GM23338 (cell line): ENCODE data around the gene AIP.

Experiments used
- CREB1 ChIP-seq: fragments of 250-450 bp; sonication (Bioruptor Pico); IDR thresholded peaks from 2 replicates; pipeline ENCODE4 v1.5.0; 2020; ENCODE audit warnings: low read depth, mild to moderate bottlenecking, moderate library complexity
- CTCF ChIP-seq, 2 experiments: fragments of 200-600 bp in 1 of 2; sonication (generic) in 1 of 2; conservative IDR thresholded peaks; 2 replicates each; pipeline versions ENCODE4 v1.5.1 to v1.6.1; 2016 to 2017; ENCODE audit warnings: antibody characterized with exemption in 2 of 2, low read depth in 2 of 2, mild to moderate bottlenecking in 2 of 2, moderate library complexity in 1 of 2
- EZH2 ChIP-seq: fragments of 200-600 bp; sonication (generic); IDR thresholded peaks from one replicate; pipeline ENCODE4 v1.8.0; 2017; ENCODE audit warnings: antibody characterized with exemption, mild to moderate bottlenecking, low read depth; ENCODE audit not compliant: unreplicated experiment
- EZH2phosphoT487 ChIP-seq: fragments of 200-600 bp; sonication (generic); IDR thresholded peaks from one replicate; pipeline ENCODE4 v1.8.1; 2018; ENCODE audit warnings: antibody characterized with exemption; ENCODE audit not compliant: unreplicated experiment
- JUNB ChIP-seq: IDR thresholded peaks from one replicate; pipeline ENCODE4 v1.6.1; 2016; ENCODE audit warnings: antibody characterized with exemption; ENCODE audit not compliant: unreplicated experiment
- POLR2AphosphoS5 ChIP-seq: IDR thresholded peaks from 2 replicates; pipeline ENCODE4 v1.6.1; 2016; ENCODE audit warnings: antibody characterized with exemption, low read depth
- STAT1 ChIP-seq: IDR thresholded peaks from one replicate; pipeline ENCODE4 v1.6.1; 2016; ENCODE audit warnings: antibody characterized with exemption; ENCODE audit not compliant: unreplicated experiment
- ZNF114 ChIP-seq: fragments of 250-450 bp; sonication (Bioruptor Pico); IDR thresholded peaks from 2 replicates; pipeline ENCODE4 v1.5.0; 2020; ENCODE audit warnings: mild to moderate bottlenecking, moderate library complexity
- TF ChIP-seq, protein P1 (sequence below): IDR thresholded peaks from one replicate; pipeline ENCODE4 v1.6.1; 2018; ENCODE audit warnings: antibody characterized with exemption; ENCODE audit not compliant: unreplicated experiment
- TF ChIP-seq, protein P2 (sequence below): IDR thresholded peaks from 2 replicates; pipeline ENCODE4 v1.6.1; 2016; ENCODE audit warnings: antibody characterized with exemption

- TF ChIP-seq JUNB: no peak
- no peak for TF ChIP-seq CTCF (conservative IDR thresholded peaks at IDR 0.05; ENCODE audit: low read depth in 2 of 2)
- TF ChIP-seq EZH2: no peak
- TF ChIP-seq, protein P1, sequence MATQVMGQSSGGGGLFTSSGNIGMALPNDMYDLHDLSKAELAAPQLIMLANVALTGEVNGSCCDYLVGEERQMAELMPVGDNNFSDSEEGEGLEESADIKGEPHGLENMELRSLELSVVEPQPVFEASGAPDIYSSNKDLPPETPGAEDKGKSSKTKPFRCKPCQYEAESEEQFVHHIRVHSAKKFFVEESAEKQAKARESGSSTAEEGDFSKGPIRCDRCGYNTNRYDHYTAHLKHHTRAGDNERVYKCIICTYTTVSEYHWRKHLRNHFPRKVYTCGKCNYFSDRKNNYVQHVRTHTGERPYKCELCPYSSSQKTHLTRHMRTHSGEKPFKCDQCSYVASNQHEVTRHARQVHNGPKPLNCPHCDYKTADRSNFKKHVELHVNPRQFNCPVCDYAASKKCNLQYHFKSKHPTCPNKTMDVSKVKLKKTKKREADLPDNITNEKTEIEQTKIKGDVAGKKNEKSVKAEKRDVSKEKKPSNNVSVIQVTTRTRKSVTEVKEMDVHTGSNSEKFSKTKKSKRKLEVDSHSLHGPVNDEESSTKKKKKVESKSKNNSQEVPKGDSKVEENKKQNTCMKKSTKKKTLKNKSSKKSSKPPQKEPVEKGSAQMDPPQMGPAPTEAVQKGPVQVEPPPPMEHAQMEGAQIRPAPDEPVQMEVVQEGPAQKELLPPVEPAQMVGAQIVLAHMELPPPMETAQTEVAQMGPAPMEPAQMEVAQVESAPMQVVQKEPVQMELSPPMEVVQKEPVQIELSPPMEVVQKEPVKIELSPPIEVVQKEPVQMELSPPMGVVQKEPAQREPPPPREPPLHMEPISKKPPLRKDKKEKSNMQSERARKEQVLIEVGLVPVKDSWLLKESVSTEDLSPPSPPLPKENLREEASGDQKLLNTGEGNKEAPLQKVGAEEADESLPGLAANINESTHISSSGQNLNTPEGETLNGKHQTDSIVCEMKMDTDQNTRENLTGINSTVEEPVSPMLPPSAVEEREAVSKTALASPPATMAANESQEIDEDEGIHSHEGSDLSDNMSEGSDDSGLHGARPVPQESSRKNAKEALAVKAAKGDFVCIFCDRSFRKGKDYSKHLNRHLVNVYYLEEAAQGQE: no peak
- TF ChIP-seq CREB1 (CRISPR knock-in tag): no peak
- no peak for TF ChIP-seq EZH2phosphoT487
- no peak for TF ChIP-seq STAT1
- TF ChIP-seq POLR2AphosphoS5: no peak
- TF ChIP-seq, protein P2, sequence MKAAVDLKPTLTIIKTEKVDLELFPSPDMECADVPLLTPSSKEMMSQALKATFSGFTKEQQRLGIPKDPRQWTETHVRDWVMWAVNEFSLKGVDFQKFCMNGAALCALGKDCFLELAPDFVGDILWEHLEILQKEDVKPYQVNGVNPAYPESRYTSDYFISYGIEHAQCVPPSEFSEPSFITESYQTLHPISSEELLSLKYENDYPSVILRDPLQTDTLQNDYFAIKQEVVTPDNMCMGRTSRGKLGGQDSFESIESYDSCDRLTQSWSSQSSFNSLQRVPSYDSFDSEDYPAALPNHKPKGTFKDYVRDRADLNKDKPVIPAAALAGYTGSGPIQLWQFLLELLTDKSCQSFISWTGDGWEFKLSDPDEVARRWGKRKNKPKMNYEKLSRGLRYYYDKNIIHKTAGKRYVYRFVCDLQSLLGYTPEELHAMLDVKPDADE: no peak
- no peak for TF ChIP-seq ZNF114
Measured at GRCh38 chr11:67435031-67435726, 47.6 kb upstream of the AIP start.
